Pancreas (tissue), 10 donors: Measurements from ENCODE around the gene TCIRG1. TPM values are rescaled to one million over a fixed set of nuclear protein-coding genes. Genes with fewer than 3 reads are reported as not detected.

Experiments
- ATAC-seq, 4 donors: fragments of 200-7000 bp; cut with Tn5 transposase; one replicate each; pipeline versions ENCODE4 v1.8.0 to v1.9.1; 2020; ENCODE audit warnings: mild to moderate bottlenecking in 4 of 4, moderate library complexity in 4 of 4
- DNase-seq, 6 donors: peaks; one replicate each; pipeline ENCODE4 v3.0.0-alpha.2; 2020
- FAIRE-seq: peaks from 2 replicates; lab custom pipeline; 2012; peaks lifted over from hg19 to GRCh38; lab: Jason Lieb, UNC
- H3K27ac ChIP-seq, 4 donors: fragments of 200-600 bp; sonication (generic); 1 replicate in 3 of 4; 2 replicates in 1 of 4; pipeline versions ENCODE4 v1.5.0 to v1.8.0; 2020
- H3K27me3 ChIP-seq, 4 donors: fragments of 200-600 bp; one replicate each; pipeline ENCODE4 v1.8.0; 2021
- H3K36me3 ChIP-seq, 3 donors: fragments of 200-600 bp; sonication (generic) in 1 of 3; one replicate each; pipeline versions ENCODE4 v1.5.0 to v1.8.0; 2020 to 2021
- H3K4me1 ChIP-seq, 3 donors: fragments of 200-600 bp; one replicate each; pipeline ENCODE4 v1.8.0; 2021
- H3K4me3 ChIP-seq, 4 donors: fragments of 200-600 bp; sonication (generic) in 2 of 4; one replicate each; pipeline versions ENCODE4 v1.5.0 to v1.8.0; 2020 to 2021
- H3K9me3 ChIP-seq, 4 donors: fragments of 200-600 bp; one replicate each; pipeline ENCODE4 v1.8.0; 2021
- CTCF ChIP-seq, 4 donors: fragments of 200-600 bp; sonication (generic) in 3 of 4; IDR thresholded peaks; one replicate each; pipeline versions ENCODE4 v1.5.0 to v1.8.0; 2021; ENCODE audit warnings: antibody characterized with exemption in 4 of 4
- WGBS, 2 donors: extraction: QIAGEN DNeasy Blood & Tissue Kit; methylation state at CpG; one replicate each; pipeline ENCODE4 v1.1.7; 2013; 5-methylcytosine and 5-hydroxymethylcytosine counted together
- intact Hi-C, 3 donors: fragments of 100-400 bp; cut with DNase I; formaldehyde crosslinking; loops; one replicate each; pipeline versions ENCODE4 v1.11.1 to v1.14.2; 2022
- polyA plus RNA-seq, 2 donors: library from polyadenylated mRNA; stranded (reverse); fragments of 200-250 nt; gene quantifications; one replicate each; pipeline ENCODE4 v1.2.3, GENCODE V29; 2013
- total RNA-seq, 6 donors: library from RNA; stranded (reverse); fragmentation: NEBNext Ultra II Directional in 4 of 6; extraction: Animal tissue kit (Norgen Biotek cat#: 25700) in 4 of 6; gene quantifications; one replicate each; pipeline versions ENCODE4 v1.2.1 to v1.2.4, GENCODE V29; 2021 to 2023
- donor health status: healthy with polysubstance abuse.
- donor health status: DM: no; HTN: no; CAD: no; lungs with moderate emphysema.
- donor health status: DM: no; HTN: no; CAD: no.
- donor health status: control.
- donor health status: control.
- donor health status: Bipolar disorder and iron deficiency.
- donor health status: DM: yes; HTN: yes; CAD: no.
- donor health status: DM: no; HTN: no; CAD: no.
- donor health status: DM: no; HTN: no; CAD: no.
- donor health status: DM: yes; HTN: yes; CAD: no.

Gene TCIRG1
- total and polyA plus RNA-seq, 8 donors, result 166 to 1,036 (median 211) TPM

DNA sequence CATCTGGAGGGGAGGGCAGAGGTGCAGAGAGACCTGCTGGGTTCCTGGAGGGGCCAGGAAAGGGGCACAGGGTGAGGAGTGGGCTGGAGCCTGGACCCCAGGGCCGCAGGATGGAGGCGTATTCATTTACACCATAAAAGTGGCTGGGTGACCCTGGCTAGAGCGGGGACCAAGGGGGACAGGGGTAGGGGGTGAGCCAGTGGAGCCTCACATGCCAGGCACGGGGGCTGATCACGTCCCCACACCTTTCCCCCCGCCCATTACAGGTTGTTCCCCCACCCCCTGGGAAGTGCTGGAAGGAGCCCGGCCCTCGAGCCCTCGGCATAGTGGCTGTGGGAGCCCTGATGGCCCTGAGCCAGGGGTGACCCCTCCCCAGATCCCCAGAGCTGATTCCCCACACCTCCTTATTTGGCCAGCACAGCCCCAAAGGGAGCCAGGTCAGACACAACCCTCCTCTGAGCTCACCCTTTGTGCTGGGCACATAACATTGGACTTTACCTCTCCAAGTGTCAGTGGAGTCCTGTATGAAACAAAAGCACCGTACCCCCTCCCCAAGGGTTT is 781 bp downstream of the TCIRG1 start:
- ATAC-seq, result peak in 2 of 4 donors; percentile 0 to 3
- H3K4me3 ChIP-seq, result peak overlapping the region; percentile 39 to 72 (median 64)
- no peak for TF ChIP-seq CTCF (IDR thresholded peaks at IDR 0.05)
- H3K27ac ChIP-seq, result peak overlapping the region; percentile 89 to 95 (median 92)
- peaks cover 21 to 45% (median 37%) of the 10 kb centered on the region in 3 donors for H3K4me1 ChIP-seq
- peaks cover 0 to under 1% (median 0%) of the 10 kb centered on the region in 3 donors for H3K36me3 ChIP-seq
- H3K27me3 ChIP-seq, result no peaks in the 10 kb centered on the region
- DNase-seq, result peak in 5 of 6 donors; percentile 52 to 77 (median 60)
- H3K9me3 ChIP-seq, result no peaks in the 10 kb centered on the region
- 17 to 21% methylated on average over 8 to 10 of the region's 10 CpGs for WGBS, 2 donors
- no peak for FAIRE-seq
- intact Hi-C loops, result loop anchor here in 1 of 3 donors (10.0 kb wide), 1 partner anchor 165 kb away; no protein-coding TSS in a partner anchor

- Histone ChIP-seq H3K36me3 (peaks cover 0 to 8% (median 7%) of the 10 kb centered on the region in 3 donors), H3K9me3 (no peaks in the 10 kb centered on the region), H3K4me3 (peak overlapping the region; percentile 39 to 72 (median 64)), H3K27me3 (no peaks in the 10 kb centered on the region), H3K27ac (peak overlapping the region; percentile 89 to 95 (median 92)), H3K4me1 (peaks cover 21 to 45% (median 37%) of the 10 kb centered on the region in 3 donors)
- DNase-seq (peak; percentile 66 to 87 (median 75)), FAIRE-seq (no peak), ATAC-seq (peak; percentile 16 to 41 (median 32))
- WGBS, 2 donors, result 7 to 8% methylated on average over 22 of the region's 22 CpGs
- intact Hi-C loops, result loop anchor here in 1 of 3 donors (10.0 kb wide), 1 partner anchor 164 kb away; no protein-coding TSS in a partner anchor
- no peak for TF ChIP-seq CTCF (IDR thresholded peaks at IDR 0.05)
Measured at GRCh38 chr11:68040101-68040956, 1.5 kb downstream of the TCIRG1 start.

DNA sequence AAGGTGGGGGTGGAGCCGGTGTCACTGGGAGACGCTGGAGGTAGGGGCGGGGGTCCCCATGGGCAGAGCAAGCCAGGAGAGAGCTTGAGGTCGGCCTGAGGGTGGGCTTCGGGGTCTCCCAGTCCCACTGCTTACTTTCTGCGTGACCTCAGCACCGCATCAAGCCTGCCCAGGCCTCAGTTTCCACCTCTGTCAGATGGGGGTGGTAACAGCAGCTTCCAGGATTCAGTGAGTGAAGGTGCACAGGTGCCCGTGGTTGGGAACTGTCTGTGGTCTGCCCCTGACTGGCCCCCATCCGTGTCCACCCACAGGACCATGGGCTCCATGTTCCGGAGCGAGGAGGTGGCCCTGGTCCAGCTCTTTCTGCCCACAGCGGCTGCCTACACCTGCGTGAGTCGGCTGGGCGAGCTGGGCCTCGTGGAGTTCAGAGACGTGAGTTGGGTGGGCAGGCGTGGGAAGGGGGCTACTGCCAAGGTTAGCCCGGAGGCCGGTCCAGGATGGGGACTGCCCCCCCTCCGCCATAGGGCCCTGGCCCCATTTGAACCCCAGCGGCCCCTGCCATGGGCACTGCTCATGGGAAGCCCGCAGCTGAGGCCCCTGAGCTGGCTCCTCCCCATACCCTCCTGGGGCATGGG is 2.2 kb downstream of the TCIRG1 start:
- DNase-seq, result peak; percentile 56 to 88 (median 75)
- FAIRE-seq, result no peak
- ATAC-seq, result peak; percentile 6 to 28 (median 13)
- Histone ChIP-seq H3K27ac (peak overlapping the region; percentile 89 to 95 (median 92)), H3K9me3 (no peaks in the 10 kb centered on the region), H3K4me3 (peak overlapping the region; percentile 39 to 72 (median 64)), H3K27me3 (no peaks in the 10 kb centered on the region), H3K4me1 (peaks cover 21 to 45% (median 37%) of the 10 kb centered on the region in 3 donors), H3K36me3 (peaks cover 0 to 10% (median 9%) of the 10 kb centered on the region in 3 donors)
- intact Hi-C loops, result loop anchor here in 1 of 3 donors (10.0 kb wide), 1 partner anchor 164 kb away; no protein-coding TSS in a partner anchor
- no peak for TF ChIP-seq CTCF (IDR thresholded peaks at IDR 0.05)
- WGBS, 2 donors, result 34 to 44% methylated on average over 20 to 23 of the region's 23 CpGs

- FAIRE-seq, result no peak
- WGBS, 2 donors, result 43 to 57% methylated on average over 12 of the region's 12 CpGs
- ATAC-seq, result no peak
- intact Hi-C loops, result loop anchor here in 1 of 3 donors (10.0 kb wide), 1 partner anchor 163 kb away; no protein-coding TSS in a partner anchor
- Histone ChIP-seq H3K4me1 (peaks cover 19 to 44% (median 40%) of the 10 kb centered on the region in 3 donors), H3K4me3 (peak overlapping the region in 2 of 4 donors; percentile 57 to 70), H3K27ac (peak overlapping the region; percentile 89 to 95 (median 92)), H3K36me3 (peaks cover 0 to 10% (median 9%) of the 10 kb centered on the region in 3 donors), H3K9me3 (no peaks in the 10 kb centered on the region), H3K27me3 (no peaks in the 10 kb centered on the region)
- no peak for TF ChIP-seq CTCF (IDR thresholded peaks at IDR 0.05)
- no peak for DNase-seq
Measured at GRCh38 chr11:68041617-68042218, 2.9 kb downstream of the TCIRG1 start.
